ENCODE results near the gene PKD2L1. TPM values are rescaled to one million over a fixed set of nuclear protein-coding genes. Genes with fewer than 3 reads are reported as not detected.
"Not testable (repeated sequence)": the region's sequence is repeated elsewhere in the genome, so short reads cannot be mapped to it uniquely, and the experiment has no call there.

PKD2L1 gene
- total and polyA plus RNA-seq, 2 of the 8 experiments (the other 6 are each of a cell fraction or from before 2014, with no cell fraction given): 0.20 to 0.33 TPM

DNA sequence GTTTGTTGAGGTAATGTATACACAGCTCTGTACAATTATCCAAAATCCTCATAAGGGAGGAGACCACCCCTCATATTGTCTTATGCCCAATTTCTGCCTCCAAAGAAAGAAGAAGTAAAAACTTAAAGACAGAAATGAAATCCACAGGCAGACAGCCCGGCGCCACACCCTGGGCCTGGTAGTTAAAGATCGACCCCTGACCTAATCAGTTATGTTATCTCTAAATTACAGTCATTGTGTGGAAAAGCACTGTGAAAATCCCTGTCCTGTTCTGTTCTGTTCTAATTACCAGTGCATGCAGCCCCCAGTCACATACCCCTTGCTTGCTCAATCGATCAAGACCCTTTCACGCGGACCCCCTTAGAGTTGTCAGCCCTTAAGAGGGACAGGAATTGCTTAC is 46.6 kb upstream of the PKD2L1 start:
- H2AFZ ChIP-seq (ENCODE audit: low read length); H3K56ac ChIP-seq (replicated peaks; ENCODE audit: insufficient read length, low read depth, low read length); H3K36me3 ChIP-seq (ENCODE audit: control insufficient read depth in 2 of 4, insufficient read depth in 4 of 4, low read length in 3 of 4); H3K18ac ChIP-seq (ENCODE audit: extremely low read depth, low read length); DNase-seq (ENCODE audit: low read depth in 1 of 2, low spot score in 2 of 2); H3K27ac ChIP-seq (ENCODE audit: low read depth, low read length); H3K4me3 ChIP-seq (ENCODE audit: extremely low read depth in 1 of 4, insufficient read depth in 2 of 4, low read depth in 3 of 4, low read length in 4 of 4); H4K91ac ChIP-seq (replicated peaks; ENCODE audit: insufficient read length, low read length); H3K4ac ChIP-seq (replicated peaks; ENCODE audit: insufficient read length, low read depth, low read length); H3K14ac ChIP-seq (ENCODE audit: insufficient read length); H2BK12ac ChIP-seq (ENCODE audit: low read depth, low read length); H4K5ac ChIP-seq (ENCODE audit: insufficient read length, low read depth, low read length); H3K9me3 ChIP-seq (ENCODE audit: insufficient read depth in 2 of 2, low read depth in 1 of 2, low read length in 1 of 2); H2BK5ac ChIP-seq (ENCODE audit: low read depth, low read length); H4K8ac ChIP-seq (ENCODE audit: extremely low read depth, insufficient read depth, low read length); H2AK5ac ChIP-seq (ENCODE audit: low read depth, low read length); H2BK15ac ChIP-seq (ENCODE audit: low read length); FAIRE-seq; H3K9ac ChIP-seq (replicated peaks in 1 of 4; ENCODE audit: extremely low read depth in 1 of 4, low read depth in 3 of 4, low read length in 3 of 4); H3K4me2 ChIP-seq (ENCODE audit: insufficient read depth in 1 of 2, low read depth in 2 of 2, low read length in 2 of 2); H3K79me1 ChIP-seq (ENCODE audit: low read depth, low read length); H2BK20ac ChIP-seq (ENCODE audit: low read length); H3K23ac ChIP-seq (ENCODE audit: insufficient read length); H2BK120ac ChIP-seq (replicated peaks; ENCODE audit: low read depth, low read length); H3K27me3 ChIP-seq (replicated peaks in 1 of 4; ENCODE audit: control insufficient read depth in 3 of 4, extremely low read depth in 1 of 4, insufficient read depth in 3 of 4, low read length in 3 of 4); H4K20me1 ChIP-seq (replicated peaks in 1 of 2; ENCODE audit: control insufficient read depth in 1 of 2, insufficient read depth in 2 of 2, low read length in 2 of 2); CTCF ChIA-PET (ENCODE audit: partially characterized antibody): not testable (repeated sequence)
- Histone ChIP-seq H3K79me2 (ENCODE audit: control insufficient read depth in 1 of 2, insufficient read depth in 2 of 2, low read length in 2 of 2) (peaks cover 0 to 25% of the 10 kb centered on the region in 2 experiments; a peak in 2 of 4 replicates), H3K23me2 (ENCODE audit: low read depth, low read length) (peaks cover 10% of the 10 kb centered on the region), H3K4me1 (replicated peaks in 1 of 4; ENCODE audit: control insufficient read depth in 3 of 4, insufficient read depth in 4 of 4, low read length in 3 of 4) (peaks cover 0 to 12% (median 2%) of the 10 kb centered on the region in 4 experiments; a peak in 3 of 7 replicates)
- POLR2A ChIA-PET (ENCODE audit: partially characterized antibody): interaction anchor here (0.7 to 4.6 kb wide), 4 partner anchors 14 to 85 kb away, joined by 3 to 24 read pairs (median 4); partner anchors contain the start of gene SCD
- WGBS, 2 experiments (ENCODE audit: extremely low coverage in 1 of 2, insufficient coverage in 1 of 2, insufficient read length in 1 of 2, insufficient replicate concordance in 2 of 2, low coverage in 1 of 2, low lambda C conversion rate in 2 of 2, missing lambda C conversion rate in 1 of 2): 97% methylated on average over 6 of the region's 6 CpGs; no CpG with 5 or more reads in 1 of the 2 experiments

All from H1 (cell line).